ENCODE measurements around the gene NEUROD6.

The NEUROD6 gene

DNA sequence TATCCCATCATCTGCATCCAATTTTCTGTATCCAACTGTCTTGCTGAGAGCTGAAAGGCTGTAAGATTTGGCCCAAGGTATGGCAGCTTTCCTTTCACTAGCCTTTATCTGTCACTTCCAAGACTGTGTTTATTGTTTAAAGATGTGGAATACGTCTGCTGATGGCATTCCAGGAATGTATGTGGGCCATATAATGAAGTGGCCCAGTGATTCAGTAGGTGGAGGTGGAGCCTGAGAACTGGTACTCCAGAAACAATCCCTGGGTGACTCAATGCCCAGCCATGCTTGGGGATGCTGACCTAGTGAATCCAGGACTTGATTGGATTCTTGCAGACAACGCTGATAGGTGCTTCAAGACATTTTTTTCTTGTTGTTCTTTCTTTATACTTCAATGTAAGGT lies 13.5 kb downstream of the NEUROD6 start:
- peak; percentile 62 for DNase-seq

DNA sequence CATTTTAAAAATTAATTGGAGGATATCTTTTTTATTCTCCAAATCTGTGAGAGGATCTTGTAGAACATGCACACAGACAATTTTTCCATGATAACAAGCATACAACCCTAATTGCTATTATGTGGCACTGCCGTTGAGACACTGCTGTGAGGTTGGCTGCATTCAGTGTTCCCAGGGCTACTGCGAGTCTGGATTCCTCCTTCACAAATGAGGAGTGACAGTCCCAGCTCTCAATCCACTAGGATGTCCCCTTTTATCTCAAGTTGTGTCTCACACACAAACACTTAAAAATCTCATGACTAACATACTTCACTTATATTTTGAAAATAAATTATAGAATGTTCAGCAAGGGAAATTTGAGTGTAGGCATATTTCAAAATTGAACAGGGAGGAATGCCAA lies 14.1 kb downstream of the NEUROD6 start:
- DNase-seq: no peak

DNA sequence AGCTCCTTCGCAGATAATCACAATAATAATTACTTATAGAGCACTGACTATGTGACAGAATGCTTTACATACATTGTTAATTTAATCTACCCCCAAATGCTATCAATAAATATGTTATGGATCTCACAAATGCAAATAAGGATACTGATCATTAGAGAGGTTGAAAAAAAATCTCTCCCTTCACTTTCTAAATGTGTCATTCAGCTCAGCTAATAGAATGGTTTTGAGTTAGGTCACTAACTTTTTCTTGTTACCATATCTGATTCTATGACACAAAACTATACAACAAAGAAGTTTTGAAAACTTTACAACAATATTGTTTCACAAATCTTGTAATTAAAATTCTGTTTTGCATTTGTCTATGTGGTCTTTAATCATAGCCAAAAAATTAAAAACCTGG lies 17.4 kb downstream of the NEUROD6 start:
- no peak for DNase-seq

DNA sequence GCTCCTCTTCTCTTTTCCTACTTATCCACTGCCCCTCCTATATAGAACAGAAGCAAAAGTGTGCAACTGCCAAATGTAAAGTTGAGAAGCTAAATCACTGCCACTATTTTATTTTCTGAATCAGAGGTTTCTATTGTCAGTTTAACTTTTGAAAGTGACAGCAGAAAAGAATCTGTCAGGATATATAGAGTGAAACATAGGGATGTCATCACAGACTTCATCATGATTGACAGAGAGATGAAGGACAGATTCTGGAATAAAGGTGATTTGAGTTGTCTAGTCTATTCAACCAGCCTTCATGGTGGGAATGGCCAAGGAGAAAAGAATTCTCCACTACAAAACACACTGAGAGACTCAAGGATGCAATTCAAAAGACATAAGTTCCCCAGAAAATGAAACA lies 19.9 kb downstream of the NEUROD6 start:
- DNase-seq: no peak

DNA sequence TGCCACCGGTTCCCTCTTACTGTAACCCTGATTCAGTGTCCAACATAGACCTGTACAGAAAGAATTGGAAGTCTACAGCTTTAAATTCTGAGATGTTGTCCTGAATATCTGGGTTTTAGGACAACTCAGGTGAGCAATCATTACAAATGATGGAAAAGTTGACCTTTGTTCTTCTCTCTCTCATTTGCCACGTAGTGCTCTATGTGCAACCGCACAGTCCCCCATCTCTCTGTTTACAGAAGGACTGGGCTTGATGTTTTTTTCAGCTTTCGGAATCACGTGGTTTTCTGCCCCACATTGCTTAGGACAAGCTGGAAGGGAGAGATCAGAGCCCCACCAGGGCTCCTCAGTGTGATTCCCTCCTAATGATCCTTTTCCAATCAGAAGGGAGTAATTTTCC lies 22.2 kb downstream of the NEUROD6 start:
- DNase-seq: no peak

DNA sequence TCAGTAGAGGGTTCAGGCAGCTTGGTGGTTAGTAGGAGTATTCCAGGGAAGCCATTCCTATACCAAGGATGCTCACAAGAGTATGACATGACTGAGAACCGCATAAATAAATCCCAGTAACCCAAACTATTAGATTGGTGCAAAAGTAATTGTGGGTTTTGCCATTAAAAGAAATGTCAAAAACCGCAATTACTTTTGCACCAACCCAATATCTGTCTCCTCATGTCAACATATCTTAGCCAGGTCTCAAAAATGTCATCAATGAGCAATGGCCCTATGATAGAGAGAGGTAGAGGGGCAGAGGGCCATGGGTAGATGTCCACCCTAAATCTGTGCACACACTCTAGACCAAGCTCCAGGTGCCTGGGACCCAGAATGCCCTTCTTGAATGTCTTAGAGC lies 23.6 kb downstream of the NEUROD6 start:
- DNase-seq: no peak

DNA sequence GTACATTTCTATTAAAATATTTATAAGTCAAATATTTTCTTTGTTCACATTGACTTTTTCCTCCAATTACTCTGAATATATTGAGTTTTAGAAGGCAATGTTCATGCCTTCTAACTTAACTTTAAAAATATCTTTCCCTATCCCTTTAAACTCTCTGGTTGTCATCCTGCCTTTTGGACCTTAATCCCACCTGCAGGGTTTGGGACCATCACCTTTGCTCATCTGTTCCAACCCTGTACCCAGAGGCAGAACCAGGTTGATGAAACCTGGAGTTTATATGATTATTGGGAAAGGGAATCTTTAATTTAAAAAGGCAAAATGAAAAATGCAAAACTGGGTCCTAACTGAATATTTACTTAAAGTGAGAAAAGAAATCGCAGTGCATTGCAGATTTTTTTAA lies 24.8 kb downstream of the NEUROD6 start:
- DNase-seq: no peak

DNA sequence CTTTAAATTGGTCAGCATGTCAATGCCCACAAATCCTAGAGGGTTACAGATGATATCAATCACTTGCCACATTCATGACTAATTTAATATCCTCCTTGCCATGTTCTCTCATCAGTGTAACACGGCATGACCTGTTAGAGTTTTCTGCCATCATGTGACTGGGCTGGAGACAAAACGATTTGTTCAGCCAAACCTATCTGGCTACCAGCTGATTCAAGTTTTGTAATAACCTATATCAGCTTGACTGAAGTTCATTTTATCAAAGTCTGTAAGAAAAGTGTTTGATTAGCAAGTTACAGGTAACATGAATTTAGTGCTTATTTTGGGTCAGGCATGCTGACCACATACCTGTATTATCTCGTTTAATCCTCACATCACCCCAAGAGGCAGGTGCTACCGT lies 25.7 kb downstream of the NEUROD6 start:
- no peak for DNase-seq

DNA sequence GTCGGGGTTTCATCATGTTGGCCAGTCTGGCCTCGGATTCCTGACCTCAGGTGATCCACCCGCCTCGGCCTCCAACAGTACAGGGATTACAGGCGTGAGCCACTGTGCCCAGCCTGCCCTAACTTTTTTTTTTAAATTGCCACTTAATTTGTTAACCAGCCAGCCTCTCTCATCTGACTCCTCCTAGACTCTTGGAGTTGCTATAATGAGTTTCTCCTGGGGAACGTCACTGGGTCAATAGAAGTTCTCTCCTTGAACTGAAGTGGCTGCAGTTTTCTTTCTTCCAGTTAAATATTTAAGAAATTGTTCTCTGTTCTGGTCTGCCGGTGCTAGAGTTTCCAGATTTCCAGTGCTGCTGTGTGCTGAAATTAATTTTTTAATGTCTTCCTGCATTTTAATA lies 27.6 kb downstream of the NEUROD6 start:
- DNase-seq: no peak

DNA sequence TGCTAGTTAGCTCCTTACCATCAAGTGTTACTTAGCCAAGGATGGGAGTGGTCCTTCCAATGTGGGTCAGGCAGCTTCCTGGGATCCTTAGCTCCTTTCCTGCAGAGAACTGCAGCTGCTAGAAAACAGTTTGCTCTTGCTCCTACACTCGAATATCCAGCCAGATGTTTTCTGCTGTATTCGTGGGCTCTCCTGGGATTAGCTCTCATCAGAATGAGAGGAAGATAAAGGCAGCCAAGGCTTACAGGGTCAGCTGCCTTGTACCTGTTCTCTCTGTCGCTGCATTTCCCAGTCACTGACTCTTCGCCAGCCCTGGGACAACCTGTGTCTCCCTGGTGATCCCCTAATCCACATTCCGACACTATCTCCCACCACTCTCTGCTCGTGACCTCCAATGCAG lies 29.0 kb downstream of the NEUROD6 start:
- no peak for DNase-seq

DNA sequence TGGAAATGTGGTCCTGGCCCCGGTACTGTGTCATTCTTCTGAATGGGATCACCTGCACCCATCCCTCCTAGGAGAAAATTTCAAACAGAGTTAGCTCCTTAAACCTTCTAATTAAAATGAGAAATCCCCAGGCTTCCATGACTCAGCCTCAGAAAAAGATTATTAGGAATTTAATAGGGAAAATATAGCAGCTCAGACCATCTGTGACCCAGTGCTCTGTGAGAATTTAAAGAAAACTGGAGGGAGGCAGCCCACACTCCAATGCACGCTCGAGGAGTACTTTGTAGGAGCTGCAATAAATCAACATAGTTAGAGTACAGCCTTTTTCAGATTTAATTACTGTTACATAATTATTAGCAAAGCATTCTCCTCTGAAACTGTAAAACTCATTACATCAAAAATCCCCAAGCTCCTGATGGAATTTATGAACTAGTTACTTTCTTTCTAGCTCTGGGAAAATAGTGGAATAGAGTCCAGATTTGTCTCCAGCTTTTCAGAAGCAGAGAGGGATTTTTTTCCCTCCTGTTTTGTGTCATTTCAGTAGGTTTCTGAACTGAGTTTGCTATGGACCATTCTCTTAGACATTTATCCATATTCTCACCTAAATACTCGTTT lies 30.1 kb downstream of the NEUROD6 start:
- DNase-seq: no peak

DNA sequence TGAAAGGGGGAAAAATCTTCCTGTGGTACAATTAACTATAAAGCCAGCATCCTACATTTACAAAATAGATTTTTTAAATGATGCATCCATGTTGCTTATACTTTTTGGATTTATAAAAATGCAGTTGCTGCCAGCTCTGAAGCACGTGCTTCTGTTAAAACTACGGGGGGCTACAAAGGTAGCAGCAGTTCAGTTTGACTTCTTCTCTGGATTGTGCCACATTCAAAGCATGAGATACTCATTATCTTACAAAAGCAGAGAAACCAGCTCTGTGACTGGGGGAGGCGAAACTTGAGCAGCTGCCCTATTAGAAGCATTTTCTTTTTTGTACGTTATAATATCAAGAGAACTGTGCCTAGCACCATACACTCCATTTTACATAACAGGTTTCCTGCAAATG lies 31.1 kb downstream of the NEUROD6 start:
- no peak for DNase-seq

DNA sequence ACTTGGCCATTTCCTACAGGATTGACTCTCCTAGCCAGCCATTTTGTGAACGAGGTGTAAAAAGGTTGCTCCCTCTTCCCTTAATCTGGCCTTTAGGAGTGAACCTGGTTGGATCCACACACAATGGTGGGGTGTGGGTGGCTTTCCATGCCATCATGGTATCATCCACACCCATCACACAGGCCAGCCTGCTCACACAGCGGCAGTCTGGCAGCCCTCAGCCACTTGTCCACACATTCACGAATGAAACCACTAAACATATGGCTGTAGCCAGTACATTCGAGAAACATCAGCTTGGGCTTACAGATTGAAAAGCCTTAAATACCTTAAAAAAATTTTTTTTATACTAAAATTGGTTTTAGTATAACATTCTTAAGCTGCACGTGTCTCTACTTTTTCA lies 31.9 kb downstream of the NEUROD6 start:
- DNase-seq: no peak

DNA sequence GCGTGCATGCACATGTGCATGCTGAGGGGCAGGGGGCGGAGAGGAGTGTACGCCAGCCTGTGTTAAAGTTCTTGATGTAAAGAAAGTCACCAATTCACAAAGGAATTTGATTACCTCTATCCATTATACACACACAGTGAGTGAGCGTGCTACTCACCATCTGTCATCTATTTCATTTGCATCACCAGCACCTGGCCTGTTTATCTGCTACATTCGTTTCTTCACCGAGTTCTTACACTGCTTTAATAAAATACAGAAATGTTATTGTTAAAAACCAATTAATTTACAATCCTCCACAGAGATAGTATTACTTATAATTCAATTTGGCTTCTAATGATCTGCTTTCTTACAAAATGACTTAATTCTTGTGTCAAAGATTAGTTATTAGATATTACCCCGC lies 32.6 kb downstream of the NEUROD6 start:
- no peak for DNase-seq

DNA sequence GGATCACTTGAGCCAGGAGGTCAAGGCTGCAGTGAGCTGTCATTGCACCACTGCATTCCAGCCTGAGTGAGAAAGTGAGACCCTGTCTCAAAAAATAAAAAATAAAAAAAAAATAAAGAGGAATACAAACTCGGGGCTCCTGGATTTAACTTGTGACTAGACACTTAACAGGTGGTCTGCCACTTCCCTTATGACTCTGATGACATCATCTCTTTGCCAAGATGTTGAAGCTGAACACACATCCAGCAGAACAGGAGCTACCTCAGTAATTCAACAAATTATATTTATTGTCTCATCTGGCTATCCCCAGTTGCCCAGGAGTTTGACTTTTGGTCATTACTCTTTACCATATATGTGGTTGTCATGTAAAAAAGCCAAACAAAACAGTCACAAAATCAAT lies 35.3 kb downstream of the NEUROD6 start:
- DNase-seq: no peak

DNA sequence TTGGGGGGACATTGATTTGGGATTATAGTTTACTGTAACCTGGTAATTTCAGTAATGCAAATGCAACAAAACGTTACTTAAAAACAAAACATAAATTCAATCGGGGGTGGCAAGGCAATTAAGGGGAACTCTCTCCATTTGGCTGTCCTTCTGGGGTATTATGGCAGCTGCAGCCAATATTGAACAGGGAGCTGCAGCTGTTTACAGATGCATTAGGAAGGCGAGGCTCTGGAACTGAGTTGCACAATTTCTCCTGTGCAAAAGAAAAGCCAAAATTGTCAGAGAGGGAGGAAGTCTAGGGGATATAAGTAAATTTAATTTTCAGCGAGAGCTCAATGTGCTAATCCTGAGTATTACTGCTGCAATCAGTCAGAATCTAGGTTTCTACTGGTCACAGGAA lies 36.1 kb downstream of the NEUROD6 start:
- no peak for DNase-seq

DNA sequence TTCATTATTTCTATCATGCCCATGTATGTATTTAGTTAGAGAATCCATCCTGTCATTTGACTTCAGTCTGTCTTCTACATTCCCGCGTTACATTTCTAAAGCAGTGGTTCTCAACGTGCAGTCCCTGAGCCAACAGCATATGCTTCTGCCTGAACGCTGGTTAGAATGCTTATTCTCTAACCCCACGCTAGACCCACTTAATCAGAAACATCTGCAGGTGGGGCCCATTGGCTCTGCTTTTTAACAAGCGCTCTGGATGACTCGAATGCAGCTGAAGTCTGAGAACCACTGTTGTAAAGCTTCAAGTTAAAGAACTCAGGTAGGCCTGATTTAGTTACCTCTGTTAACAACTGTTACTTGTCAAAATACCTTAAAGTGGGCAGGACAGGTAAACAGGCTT lies 38.2 kb downstream of the NEUROD6 start:
- DNase-seq: no peak

DNA sequence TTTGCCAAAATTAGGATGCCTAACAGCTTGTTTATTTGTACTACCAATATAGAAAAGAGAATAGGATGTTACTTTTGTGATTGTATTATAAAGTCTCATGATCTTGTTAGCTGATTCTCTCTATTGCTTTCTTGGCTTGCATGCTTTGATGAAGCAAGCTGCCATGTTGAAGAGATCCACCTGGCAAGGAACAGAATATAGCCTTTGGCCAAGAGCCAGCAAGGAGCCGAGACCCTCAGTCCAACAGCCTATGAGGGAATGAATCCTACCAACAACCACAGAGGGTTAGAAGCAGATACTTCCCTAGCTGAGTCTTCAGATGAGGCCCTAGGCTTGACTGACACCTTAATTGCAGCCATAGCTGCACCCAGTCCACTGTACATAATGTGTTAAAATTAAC lies 41.2 kb downstream of the NEUROD6 start:
- no peak for DNase-seq

DNA sequence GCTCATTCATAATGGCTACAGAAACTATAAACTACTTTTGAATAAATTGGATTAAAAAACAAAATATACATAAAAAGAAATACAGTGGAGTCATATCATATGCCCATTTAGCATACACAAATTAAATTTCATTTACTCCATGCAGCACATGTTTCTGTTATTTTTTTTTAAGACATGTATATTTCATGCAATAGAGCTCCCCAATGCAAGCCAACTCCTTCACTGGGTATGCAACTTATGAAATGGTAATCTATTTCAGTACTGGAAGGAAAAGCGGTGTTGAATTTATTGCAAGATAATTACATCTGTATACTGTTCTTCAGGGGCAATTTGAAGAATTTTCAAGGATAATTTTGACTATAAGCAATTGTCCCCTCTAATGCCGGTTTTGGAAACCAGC lies 49.9 kb downstream of the NEUROD6 start:
- DNase-seq: no peak
